ENCODE results near the gene ABLIM3. TPM values are rescaled to one million over a fixed set of nuclear protein-coding genes. Genes with fewer than 3 reads are reported as not detected.

Gene ABLIM3
- total RNA-seq, 1 donor, result 32.8 TPM

DNA sequence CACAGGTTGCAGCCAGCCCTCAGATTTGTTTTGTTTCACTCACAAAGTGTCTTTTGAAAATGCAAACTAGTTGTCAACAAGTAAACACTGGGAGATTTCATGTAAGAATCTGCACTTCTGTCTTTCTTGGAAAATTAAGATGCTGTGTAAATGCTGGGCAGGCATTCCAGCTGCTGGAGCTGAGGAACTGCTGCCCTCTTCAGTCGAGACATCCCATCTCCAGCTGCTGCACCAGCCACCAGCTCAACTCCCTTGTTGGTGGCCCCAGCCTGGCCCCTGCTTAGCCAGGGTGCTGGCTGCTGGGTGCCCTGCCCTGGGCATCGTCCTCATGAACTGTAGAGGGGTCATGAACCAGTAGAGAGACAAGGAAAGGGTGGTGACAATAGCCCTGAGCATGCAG is 97.2 kb downstream of the ABLIM3 start:
- peak; percentile 21 for DNase-seq (ENCODE audit: low read depth)
- TF ChIP-seq, protein P1, sequence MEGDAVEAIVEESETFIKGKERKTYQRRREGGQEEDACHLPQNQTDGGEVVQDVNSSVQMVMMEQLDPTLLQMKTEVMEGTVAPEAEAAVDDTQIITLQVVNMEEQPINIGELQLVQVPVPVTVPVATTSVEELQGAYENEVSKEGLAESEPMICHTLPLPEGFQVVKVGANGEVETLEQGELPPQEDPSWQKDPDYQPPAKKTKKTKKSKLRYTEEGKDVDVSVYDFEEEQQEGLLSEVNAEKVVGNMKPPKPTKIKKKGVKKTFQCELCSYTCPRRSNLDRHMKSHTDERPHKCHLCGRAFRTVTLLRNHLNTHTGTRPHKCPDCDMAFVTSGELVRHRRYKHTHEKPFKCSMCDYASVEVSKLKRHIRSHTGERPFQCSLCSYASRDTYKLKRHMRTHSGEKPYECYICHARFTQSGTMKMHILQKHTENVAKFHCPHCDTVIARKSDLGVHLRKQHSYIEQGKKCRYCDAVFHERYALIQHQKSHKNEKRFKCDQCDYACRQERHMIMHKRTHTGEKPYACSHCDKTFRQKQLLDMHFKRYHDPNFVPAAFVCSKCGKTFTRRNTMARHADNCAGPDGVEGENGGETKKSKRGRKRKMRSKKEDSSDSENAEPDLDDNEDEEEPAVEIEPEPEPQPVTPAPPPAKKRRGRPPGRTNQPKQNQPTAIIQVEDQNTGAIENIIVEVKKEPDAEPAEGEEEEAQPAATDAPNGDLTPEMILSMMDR (IDR thresholded peaks at IDR 0.05; ENCODE audit: insufficient read depth, low read depth, low read length), result peak; percentile 41
- no peak overlapping the region for H3K4me3 ChIP-seq (ENCODE audit: low read depth, low read length)

DNA sequence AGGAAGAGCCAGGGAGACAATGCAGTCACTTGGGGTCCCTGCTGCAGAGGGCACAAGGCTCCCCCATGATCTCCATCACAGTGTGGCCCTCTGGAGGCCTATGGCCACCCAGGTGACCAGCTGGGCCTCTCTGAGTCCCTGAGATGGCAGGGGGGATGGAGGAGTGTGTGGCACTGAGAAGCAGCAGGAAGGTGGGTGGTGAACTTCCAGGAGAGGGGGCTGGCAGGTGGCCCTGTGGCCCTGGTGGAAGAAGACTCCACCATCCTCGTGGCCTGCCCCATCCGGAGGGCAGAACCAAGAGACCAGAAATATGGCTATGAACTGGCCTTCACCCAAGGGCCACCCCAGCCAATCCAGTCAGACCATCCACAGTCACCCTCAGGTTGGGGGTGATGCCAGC is 98.6 kb downstream of the ABLIM3 start:
- TF ChIP-seq, protein P1 (IDR thresholded peaks at IDR 0.05; ENCODE audit: insufficient read depth, low read depth, low read length), result no peak
- DNase-seq (ENCODE audit: low read depth), result no peak

DNA sequence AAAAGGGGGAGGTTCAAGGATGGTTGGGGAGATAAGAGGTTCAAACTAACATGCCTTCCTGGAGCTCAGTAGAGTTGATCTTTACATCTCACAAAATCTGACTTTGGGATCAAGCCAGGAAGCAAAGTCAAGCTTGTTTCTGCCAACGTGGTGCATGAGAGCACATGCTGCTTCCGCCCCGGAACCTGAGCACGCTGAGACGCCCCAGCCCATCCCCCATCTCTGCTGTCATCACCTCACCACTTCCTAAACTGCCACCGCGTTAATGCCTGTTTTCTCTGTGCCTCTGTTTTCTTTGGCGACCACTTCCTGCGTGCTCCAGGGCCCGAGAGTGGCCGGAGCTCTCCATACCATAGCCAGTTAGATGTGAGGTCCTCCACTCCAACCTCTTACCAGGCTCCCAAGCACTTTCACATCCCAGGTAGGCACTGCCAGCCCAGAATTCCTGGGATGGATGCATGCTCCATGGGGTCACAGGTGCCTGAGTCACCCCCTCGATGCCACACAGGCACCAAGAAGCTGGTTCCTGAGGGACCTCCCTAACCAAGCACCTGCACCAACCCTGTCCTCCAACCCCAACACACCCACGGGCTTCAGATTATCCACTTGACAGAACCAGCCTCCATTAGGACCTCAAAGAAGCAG is 99.2 kb downstream of the ABLIM3 start:
- H3K4me3 ChIP-seq (ENCODE audit: low read depth, low read length), result no peak overlapping the region
- TF ChIP-seq, protein P1 (IDR thresholded peaks at IDR 0.05; ENCODE audit: insufficient read depth, low read depth, low read length), result no peak
- DNase-seq (ENCODE audit: low read depth), result no peak

More for the DNA sequence above, 98.6 kb downstream of the ABLIM3 start:
- H3K4me3 ChIP-seq (ENCODE audit: low read depth, low read length), result no peak overlapping the region

DNA sequence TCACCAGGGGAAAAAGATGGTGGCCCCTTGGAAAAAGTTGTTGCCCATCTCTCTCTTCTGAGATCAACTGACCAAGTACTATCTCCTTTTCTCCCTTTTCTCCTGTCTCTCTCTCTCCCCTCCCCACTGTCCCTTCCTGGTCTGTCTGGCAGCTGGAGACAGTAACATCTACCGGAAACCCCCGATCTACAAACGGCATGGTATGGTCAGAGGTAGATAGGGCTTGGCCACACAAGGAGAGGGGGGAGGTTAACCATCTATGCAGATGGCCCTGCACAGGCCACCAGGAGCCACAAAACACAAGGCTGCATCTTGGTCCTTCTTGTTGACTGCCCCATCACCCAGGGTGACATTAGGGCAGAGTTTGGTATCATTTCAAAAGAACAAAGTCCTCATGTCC is 101.0 kb downstream of the ABLIM3 start:
- DNase-seq (ENCODE audit: low read depth), result no peak
- H3K4me3 ChIP-seq (ENCODE audit: low read depth, low read length), result no peak overlapping the region
- TF ChIP-seq, protein P1 (IDR thresholded peaks at IDR 0.05; ENCODE audit: insufficient read depth, low read depth, low read length), result no peak

DNA sequence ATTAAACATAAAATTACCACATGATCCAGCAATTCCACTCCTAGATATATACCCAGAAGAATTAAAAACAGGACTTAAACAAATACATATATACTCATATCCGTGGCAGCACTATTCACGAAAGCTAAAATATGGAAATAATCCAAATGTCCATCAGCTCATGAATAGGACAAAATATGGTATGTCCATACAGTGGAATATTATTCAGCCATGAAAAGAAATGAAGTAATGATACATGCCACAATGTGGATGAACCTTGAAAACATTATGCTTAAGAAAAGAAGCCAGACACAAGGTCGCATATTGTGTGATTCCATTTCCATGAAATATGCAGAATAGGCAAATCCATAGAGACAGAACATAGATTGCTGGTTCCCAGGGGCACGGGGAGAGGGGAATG is 105.6 kb downstream of the ABLIM3 start:
- H3K4me3 ChIP-seq (ENCODE audit: low read depth, low read length), result no peak overlapping the region
- TF ChIP-seq, protein P1 (IDR thresholded peaks at IDR 0.05; ENCODE audit: insufficient read depth, low read depth, low read length), result no peak
- no peak for DNase-seq (ENCODE audit: low read depth)

DNA sequence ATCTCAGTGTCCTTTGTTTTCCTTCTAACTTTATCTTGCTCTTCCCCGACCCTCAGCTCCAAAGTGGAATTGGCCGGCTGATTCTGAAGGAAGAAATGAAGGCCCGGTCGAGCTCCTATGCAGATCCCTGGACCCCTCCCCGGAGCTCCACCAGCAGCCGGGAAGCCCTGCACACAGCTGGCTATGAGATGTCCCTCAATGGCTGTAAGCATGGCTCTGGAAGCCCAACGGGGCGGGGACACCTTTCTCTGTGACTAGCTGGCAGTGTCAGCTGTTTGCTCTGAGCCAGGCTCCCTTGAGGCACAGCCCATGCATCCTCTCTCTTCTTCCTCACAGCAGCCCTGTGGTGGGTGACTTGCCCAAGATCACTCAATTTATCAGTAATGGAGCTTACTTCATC is 106.4 kb downstream of the ABLIM3 start:
- no peak overlapping the region for H3K4me3 ChIP-seq (ENCODE audit: low read depth, low read length)
- DNase-seq (ENCODE audit: low read depth), result no peak
- TF ChIP-seq, protein P1 (IDR thresholded peaks at IDR 0.05; ENCODE audit: insufficient read depth, low read depth, low read length), result no peak

DNA sequence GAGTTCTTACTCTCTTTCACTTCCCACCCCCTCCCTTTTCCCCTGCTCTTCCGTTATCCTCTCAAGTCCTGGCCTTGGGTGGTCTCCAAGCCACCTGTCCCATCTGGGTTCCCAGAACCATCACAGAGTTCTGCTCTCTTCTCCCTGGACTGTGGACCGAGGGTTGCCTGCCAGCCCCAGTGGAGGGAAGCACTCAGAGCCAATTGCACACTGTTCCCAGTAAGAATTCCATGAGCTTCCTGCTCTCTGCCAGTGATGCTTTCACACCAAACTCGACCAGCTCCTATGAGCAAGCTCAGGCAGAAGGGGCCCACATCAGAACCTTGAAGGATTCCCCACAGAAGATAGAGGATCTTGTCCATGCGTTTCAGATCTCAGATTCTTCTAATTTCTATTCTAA is 110.3 kb downstream of the ABLIM3 start:
- H3K4me3 ChIP-seq (ENCODE audit: low read depth, low read length), result no peak overlapping the region
- TF ChIP-seq, protein P1 (IDR thresholded peaks at IDR 0.05; ENCODE audit: insufficient read depth, low read depth, low read length), result no peak
- no peak for DNase-seq (ENCODE audit: low read depth)

Data from fibroblast of villous mesenchyme (primary cell).